ENCODE measurements around the gene CNPY2. TPM values are rescaled to one million over a fixed set of nuclear protein-coding genes. Genes with fewer than 3 reads are reported as not detected.
A peak's percentile ranks its signal among the peaks of the same experiment; 100 is the strongest.
"Not testable (repeated sequence)": the region's sequence is repeated elsewhere in the genome, so short reads cannot be mapped to it uniquely, and the experiment has no call there.

Gene CNPY2
- total RNA-seq = 55.6 and 69.2 TPM in 2 replicates

DNA sequence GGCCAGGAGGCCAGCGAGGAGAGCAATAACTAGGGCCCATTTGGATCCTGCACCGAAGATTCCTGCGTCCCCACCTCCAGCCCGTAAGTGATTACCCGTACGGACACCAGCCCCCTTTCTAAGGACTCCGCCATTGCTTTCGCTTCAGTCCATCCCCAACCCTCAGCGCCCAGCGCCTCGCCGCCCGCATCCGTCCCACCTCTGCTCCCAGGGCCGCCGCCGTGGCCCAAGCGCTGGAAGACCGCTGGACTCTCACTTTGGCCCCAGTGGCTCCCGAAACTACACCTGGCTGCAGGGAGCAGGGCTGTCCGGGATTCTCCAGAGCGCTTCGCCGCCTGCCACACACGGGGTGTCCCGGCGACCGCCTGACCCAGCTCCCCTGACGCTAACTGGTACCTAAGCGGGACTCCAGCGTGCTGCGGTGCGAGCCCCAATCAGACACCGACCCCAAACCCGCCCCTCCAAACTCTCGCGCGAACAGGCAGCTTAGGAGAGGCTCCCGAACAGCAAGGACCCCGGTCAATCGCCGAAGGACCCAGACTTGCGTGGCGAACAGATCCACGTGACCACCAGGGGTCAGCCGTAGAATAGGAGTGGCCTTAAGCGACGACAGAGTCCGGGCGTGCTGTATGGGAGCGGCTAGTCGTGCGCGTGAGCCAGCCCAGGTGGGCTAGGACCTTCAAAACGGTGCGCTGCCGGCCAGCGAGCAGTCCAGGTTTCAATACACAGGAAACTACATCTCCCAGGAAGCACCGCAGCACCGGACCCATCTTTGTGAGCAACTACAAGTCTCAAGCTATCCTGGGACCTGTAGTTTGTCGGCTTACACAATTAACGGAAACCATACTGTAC lies at the start of gene CNPY2:
TSS of gene CNPY2 (minus strand) at position 367 of the 852 bp plus-strand sequence. CDS start 771 bp downstream, outside the sequence.
- peak; percentile 97 to 99 for DNase-seq (ENCODE audit: low read depth in 2 of 2)

DNA sequence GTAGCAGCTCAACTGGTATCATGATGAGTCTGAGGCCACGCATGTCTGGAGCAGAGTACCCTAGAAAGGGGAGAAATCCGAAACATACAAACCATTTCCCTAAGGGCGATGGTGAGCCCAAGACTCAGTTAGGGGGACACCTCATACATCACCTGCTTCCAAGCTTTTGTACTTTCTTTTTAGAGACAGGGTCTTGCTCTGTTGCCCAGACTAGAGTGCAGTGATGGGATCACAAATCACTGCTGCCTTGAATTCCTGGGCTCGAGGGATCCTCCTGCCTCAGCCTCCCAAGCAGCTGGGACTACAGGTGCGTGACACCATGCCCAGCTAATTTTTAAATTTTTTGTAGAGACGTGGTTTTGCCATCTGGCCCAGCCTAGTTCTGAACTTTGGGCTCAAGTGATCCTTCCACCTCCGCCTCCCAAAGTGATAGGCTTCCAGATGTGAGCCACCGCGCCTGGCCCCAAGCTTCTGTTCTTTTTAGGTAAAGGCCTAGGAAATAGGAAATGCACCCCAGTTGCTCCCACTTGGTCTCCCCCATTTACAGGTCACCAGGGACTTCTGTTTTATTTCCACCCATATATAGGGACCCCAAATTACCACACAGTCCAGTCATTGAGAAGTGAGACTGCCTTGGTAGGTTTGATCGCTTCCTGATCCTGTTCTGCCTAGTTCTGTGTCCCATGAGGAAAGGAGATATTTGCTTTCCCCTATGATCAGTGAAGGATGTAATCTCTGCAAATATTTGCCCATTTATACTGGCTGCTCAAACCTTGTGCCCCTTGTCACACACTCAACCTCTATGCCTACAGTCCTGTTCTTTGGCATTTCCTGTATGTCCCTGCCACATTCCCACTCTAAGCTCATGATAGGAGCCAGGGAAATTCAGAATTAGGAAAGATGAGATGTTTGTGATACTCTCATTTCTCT lies 46.6 kb upstream of the CNPY2 start, which contains the start of gene APOF:
TSS of gene APOF (minus strand) at position 728 of the 930 bp plus-strand sequence. CDS start at position 616, 112 bp downstream.
- no peak for DNase-seq (ENCODE audit: low read depth in 2 of 2)

DNA sequence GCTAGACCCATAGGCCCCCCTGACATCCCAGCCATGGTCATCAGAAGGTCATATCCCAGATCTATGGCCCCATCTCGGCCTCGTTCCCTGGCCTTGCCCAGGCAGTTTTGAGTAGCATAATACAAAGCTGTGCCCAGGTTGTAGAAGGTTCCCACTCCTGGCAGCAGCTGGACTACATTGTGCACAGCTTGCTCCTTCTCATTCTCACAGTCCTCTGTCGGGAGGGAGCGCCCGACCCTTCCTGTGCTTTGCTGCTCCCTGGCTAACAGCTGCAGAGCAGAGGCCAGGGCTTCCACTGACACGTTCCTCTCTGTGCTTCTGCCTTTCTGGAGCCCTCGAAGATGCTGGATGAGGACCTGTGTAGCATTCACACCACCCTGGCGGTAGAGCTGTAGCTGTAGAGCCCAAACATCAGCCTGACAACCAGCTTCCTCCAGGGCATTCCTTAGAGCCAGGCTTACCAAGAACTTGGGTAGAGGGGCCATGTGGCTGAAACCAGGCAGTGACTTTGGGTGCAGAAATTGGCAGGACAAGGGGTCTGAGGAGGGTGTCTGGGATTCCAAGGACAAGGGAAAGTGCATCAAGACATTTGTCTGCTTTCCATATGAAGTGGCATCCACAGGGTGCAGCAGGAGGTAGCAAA lies 45.8 kb upstream of the CNPY2 start:
- no peak for DNase-seq (ENCODE audit: low read depth in 2 of 2)

DNA sequence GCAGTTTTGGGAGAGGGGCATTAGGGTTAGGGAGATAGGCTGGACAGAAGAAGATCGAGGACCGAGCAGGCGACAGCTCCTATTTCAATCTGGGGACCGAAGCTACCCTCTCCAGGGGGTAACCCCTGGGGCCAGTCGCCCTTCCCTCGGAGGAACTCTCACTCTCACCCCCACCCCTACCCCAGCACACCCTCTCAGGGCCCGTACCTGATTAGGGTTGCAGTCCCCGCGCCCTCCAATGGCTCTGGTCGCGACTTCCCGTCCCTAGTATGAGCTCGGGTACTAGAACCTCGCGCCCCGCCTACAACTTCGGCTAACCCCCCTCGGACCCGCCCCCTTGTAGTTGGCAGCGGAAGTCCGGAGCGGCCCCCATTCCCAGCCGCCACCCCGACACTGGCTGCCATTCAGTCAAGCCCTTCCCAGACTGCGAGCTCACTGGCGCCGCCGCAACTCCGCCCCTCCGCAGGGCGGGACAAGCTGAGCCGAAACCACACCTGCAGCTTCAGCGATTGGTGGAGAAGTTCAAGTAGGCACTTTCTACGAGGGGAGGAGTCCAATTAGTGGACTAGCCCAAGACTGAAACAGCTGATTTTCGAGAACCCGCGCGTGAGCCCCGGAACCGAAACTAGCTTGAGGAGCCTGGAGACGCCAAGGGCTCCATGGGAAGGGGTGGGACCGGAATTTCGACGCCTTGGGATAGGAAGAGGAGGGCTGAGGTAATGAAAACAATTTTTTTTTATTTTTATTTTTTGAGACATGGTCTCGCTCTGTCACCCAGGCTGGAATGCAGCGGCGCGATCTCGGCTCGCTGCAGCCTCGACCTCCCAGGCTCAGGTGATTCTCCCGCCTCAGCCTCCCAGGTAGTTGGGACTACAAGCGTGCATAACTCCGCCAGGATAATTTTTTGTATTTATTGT lies 44.3 kb upstream of the CNPY2 start, which contains the start of gene STAT2:
TSS of gene STAT2 (minus strand) at position 257 of the 917 bp plus-strand sequence. CDS start 3,536 bp downstream, outside the sequence.
- DNase-seq (ENCODE audit: low read depth in 2 of 2) = peak; percentile 97 to 100

DNA sequence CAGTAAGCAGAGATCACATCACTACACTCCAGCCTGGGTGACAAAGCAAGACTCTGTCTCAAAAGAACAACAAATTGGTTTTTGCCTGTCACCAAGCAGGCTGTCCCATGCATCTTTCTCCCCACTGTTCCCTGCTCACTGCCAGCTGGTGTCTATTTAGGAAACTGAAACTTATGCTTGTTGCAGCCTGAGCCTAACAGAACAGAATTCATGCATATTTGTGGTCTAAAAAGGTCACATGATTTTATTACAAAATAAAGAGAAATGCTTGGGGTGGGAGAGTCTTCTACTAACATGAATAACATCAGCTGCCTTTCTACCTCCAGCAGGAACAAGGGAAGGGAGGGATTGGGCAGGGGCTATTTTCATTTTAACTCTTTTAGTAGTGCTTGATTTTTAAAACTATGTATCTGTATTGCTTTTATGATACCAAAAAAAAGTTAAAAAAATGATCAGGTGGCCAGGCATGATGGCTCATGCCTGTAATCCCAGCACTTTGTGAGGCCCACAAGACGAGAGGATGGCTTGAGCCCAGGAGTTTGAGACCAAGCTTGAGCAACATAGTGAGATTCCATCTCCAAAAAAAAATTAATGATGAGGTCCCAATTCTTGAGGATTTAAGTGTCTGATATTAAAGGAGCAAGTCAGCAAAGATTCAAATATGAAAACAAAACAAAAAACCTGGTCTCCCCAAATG lies 43.2 kb upstream of the CNPY2 start:
- DNase-seq (ENCODE audit: low read depth in 2 of 2) = peak; percentile 15 to 64

DNA sequence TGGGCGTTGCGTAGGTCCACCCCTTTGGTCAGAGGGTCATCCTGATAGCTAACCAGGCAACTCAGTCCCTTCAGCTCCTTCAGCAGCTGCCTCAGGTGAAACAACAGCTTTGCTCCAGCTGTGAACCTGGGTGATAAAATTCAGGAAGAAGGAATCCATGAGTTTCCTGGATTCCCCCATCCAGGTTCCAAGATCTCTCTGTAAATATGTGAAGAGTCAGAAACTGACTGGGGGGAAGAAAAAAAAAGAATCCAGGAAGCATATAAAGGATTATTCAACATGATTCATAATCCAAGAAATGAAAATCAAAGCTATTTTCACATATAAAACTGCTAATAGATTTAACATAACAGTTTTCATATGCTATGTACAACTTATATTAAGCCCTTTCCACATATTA lies 35.5 kb upstream of the CNPY2 start:
- no peak for DNase-seq (ENCODE audit: low read depth in 2 of 2)

GRCh38 chr12:56350662-56351061 lies 34.9 kb upstream of the CNPY2 start:
- no peak for DNase-seq (ENCODE audit: low read depth in 2 of 2)

DNA sequence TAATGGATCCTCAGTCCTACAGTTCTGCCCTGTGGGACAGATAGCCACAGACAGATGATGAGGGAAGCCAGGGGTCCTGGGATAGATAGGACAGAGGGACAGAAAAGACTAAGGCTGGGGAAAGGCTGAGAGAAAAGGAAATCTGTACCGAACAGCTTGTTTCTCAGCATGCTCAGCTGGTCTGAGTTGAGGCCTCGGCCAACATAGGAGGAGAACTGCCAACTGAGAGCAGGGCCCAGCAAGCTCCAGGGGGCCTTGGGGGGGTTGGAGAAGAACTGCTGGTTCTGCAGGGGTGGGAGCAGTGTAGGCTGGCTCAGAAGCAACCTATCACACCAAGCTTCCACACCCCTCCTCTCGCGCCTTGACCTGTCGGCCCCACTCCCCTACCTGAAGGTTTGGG lies 33.0 kb upstream of the CNPY2 start:
- DNase-seq (ENCODE audit: low read depth in 2 of 2) = no peak

DNA sequence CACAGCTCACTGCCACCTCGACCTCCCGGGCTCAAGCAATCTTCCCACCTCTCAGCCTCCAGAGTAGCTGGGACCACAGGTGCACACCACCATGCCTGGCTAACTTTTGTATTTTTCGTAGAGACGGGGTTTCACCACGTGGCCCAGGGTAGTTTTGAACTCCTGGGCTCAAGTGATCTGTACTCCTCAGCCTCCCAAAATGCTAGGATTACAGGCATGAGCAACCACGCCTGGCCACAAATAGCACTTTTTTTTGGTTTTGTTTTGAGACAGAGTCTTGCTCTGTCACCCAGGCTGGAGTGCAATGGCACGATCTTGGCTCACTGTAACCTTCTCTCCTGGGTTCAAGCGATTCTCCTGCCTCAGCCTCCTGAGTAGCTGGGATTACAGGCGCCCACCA lies 31.5 kb upstream of the CNPY2 start:
- DNase-seq (ENCODE audit: low read depth in 2 of 2) = not testable (repeated sequence)

DNA sequence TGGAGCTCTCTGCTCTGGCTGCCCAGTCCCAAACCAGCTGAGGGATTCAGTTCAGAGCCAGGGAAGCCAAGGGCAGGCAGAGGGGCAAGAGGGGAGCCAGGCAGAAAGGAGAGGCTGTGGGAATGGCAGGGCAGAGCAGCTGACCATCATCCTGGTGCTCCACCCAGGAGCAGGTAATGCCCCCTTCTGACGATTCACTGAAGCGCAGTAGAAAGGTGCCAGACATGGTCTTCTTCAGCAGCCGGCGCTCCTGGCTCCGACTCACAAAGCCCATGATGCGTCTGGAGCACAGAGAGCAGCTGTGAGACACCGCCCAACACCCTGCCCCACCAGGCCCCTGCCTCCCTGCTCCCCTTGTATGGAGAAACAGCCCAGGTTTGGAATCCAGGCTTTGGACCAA lies 30.9 kb upstream of the CNPY2 start:
- peak; percentile 13 to 28 for DNase-seq (ENCODE audit: low read depth in 2 of 2)

GRCh38 chr12:56342290-56342689 lies 26.5 kb upstream of the CNPY2 start:
- not testable (repeated sequence) for DNase-seq (ENCODE audit: low read depth in 2 of 2)

- no peak for DNase-seq (ENCODE audit: low read depth in 2 of 2)
Measured at GRCh38 chr12:56341616-56342015, 25.8 kb upstream of the CNPY2 start.

DNA sequence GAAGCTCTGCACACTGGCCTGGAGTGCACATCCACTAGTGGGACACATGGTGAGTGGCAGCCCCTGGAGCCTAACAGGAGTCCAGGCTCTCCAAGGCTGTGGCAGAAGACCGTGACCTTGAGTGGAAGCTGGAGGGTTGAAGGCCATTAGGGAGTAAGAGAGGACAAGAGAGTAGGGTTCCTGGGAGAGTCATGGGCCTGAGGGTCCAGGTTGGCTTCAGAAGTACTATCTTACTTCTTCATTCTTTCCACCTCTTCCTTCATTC lies 23.3 kb upstream of the CNPY2 start:
- DNase-seq (ENCODE audit: low read depth in 2 of 2) = no peak

GRCh38 chr12:56338308-56339157 lies 22.7 kb upstream of the CNPY2 start, which contains the start of gene IL23A:
Gene IL23A, plus strand, starts transcription at chr12:56338884. Its CDS starts 161 bp downstream, at chr12:56339045.
- peak in 1 of 2 donors; percentile 53 for DNase-seq (ENCODE audit: low read depth in 2 of 2)

DNA sequence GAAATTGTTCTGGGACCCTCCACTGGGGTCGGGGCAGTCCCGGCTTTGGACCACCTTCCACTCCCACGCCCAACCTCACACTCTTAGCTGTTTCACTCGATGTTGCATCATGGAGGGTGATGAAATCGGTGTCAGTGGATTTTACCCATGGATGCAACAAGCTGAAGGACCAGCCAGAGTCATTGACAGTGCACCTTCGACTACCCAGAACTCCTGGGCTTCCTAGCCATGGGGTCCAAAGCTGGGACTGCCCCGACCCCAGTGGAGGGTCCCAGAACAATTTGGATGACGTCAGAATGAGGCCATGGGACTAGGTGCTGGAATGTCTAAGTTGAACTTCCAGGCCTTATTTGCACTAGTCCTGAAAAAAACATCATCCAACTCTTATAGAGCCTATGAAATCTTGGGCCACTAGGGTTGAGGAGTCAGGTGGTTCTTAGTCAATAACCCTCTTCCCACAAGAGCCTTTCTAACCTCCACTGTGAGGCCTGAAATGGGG lies 22.0 kb upstream of the CNPY2 start:
- no peak for DNase-seq (ENCODE audit: low read depth in 2 of 2)

- no peak for DNase-seq (ENCODE audit: low read depth in 2 of 2)
Measured at GRCh38 chr12:56336361-56337167, 20.8 kb upstream of the CNPY2 start.

DNA sequence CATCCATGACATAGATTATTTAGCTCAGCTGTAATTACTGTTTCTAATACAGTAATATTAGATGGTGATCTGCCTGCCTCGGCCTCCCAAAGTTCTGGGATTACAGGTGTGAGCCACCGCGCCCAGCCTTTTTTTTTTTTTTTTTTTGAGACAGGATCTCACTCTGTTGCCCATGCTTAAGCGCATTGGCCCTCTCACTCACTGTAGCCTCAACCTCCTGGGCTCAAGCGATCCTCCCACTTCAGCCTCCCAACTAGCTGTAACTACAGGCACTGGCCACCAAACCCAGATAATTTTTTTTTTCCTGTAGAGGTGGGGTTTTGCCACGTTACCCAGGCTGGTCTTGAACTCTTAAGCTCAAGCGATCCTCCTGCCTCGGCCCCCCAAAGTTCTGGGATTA lies 19.7 kb upstream of the CNPY2 start:
- DNase-seq (ENCODE audit: low read depth in 2 of 2) = not testable (repeated sequence)

- no peak for DNase-seq (ENCODE audit: low read depth in 2 of 2)
Measured at GRCh38 chr12:56334490-56334793, 18.7 kb upstream of the CNPY2 start.
